Pancreas (tissue), 10 donors: ENCODE results near the gene CEMIP. TPM values are rescaled to one million over a fixed set of nuclear protein-coding genes. Genes with fewer than 3 reads are reported as not detected.
"Not testable (repeated sequence)": the region's sequence is repeated elsewhere in the genome, so short reads cannot be mapped to it uniquely, and the experiment has no call there.

Source experiments
- ATAC-seq, 4 donors: fragments of 200-7000 bp; cut with Tn5 transposase; one replicate each; pipeline versions ENCODE4 v1.8.0 to v1.9.1; 2020; ENCODE audit warnings: mild to moderate bottlenecking in 4 of 4, moderate library complexity in 4 of 4
- DNase-seq, 6 donors: peaks; one replicate each; pipeline ENCODE4 v3.0.0-alpha.2; 2020
- FAIRE-seq: peaks from 2 replicates; lab custom pipeline; 2012; peaks lifted over from hg19 to GRCh38; lab: Jason Lieb, UNC
- H3K27ac ChIP-seq, 4 donors: fragments of 200-600 bp; sonication (generic); 1 replicate in 3 of 4; 2 replicates in 1 of 4; pipeline versions ENCODE4 v1.5.0 to v1.8.0; 2020
- H3K27me3 ChIP-seq, 4 donors: fragments of 200-600 bp; one replicate each; pipeline ENCODE4 v1.8.0; 2021
- H3K36me3 ChIP-seq, 3 donors: fragments of 200-600 bp; sonication (generic) in 1 of 3; one replicate each; pipeline versions ENCODE4 v1.5.0 to v1.8.0; 2020 to 2021
- H3K4me1 ChIP-seq, 3 donors: fragments of 200-600 bp; one replicate each; pipeline ENCODE4 v1.8.0; 2021
- H3K4me3 ChIP-seq, 4 donors: fragments of 200-600 bp; sonication (generic) in 2 of 4; one replicate each; pipeline versions ENCODE4 v1.5.0 to v1.8.0; 2020 to 2021
- H3K9me3 ChIP-seq, 4 donors: fragments of 200-600 bp; one replicate each; pipeline ENCODE4 v1.8.0; 2021
- WGBS, 2 donors: extraction: QIAGEN DNeasy Blood & Tissue Kit; methylation state at CpG; one replicate each; pipeline ENCODE4 v1.1.7; 2013; 5-methylcytosine and 5-hydroxymethylcytosine counted together
- intact Hi-C, 3 donors: fragments of 100-400 bp; cut with DNase I; formaldehyde crosslinking; loops; one replicate each; pipeline versions ENCODE4 v1.11.1 to v1.14.2; 2022
- polyA plus RNA-seq, 2 donors: library from polyadenylated mRNA; stranded (reverse); fragments of 200-250 nt; gene quantifications; one replicate each; pipeline ENCODE4 v1.2.3, GENCODE V29; 2013
- total RNA-seq, 6 donors: library from RNA; stranded (reverse); fragmentation: NEBNext Ultra II Directional in 4 of 6; extraction: Animal tissue kit (Norgen Biotek cat#: 25700) in 4 of 6; gene quantifications; one replicate each; pipeline versions ENCODE4 v1.2.1 to v1.2.4, GENCODE V29; 2021 to 2023
- TF ChIP-seq, protein P1 (sequence below), 4 donors: fragments of 200-600 bp; sonication (generic) in 3 of 4; IDR thresholded peaks; one replicate each; pipeline versions ENCODE4 v1.5.0 to v1.8.0; 2021; ENCODE audit warnings: antibody characterized with exemption in 4 of 4
- donor health status: healthy with polysubstance abuse.
- donor health status: DM: no; HTN: no; CAD: no; lungs with moderate emphysema.
- donor health status: DM: no; HTN: no; CAD: no.
- donor health status: control.
- donor health status: control.
- donor health status: Bipolar disorder and iron deficiency.
- donor health status: DM: yes; HTN: yes; CAD: no.
- donor health status: DM: no; HTN: no; CAD: no.
- donor health status: DM: no; HTN: no; CAD: no.
- donor health status: DM: yes; HTN: yes; CAD: no.

The CEMIP gene
- total and polyA plus RNA-seq, 8 donors: 0.07 to 0.41 (median 0.12) TPM; not detected in 1

DNA sequence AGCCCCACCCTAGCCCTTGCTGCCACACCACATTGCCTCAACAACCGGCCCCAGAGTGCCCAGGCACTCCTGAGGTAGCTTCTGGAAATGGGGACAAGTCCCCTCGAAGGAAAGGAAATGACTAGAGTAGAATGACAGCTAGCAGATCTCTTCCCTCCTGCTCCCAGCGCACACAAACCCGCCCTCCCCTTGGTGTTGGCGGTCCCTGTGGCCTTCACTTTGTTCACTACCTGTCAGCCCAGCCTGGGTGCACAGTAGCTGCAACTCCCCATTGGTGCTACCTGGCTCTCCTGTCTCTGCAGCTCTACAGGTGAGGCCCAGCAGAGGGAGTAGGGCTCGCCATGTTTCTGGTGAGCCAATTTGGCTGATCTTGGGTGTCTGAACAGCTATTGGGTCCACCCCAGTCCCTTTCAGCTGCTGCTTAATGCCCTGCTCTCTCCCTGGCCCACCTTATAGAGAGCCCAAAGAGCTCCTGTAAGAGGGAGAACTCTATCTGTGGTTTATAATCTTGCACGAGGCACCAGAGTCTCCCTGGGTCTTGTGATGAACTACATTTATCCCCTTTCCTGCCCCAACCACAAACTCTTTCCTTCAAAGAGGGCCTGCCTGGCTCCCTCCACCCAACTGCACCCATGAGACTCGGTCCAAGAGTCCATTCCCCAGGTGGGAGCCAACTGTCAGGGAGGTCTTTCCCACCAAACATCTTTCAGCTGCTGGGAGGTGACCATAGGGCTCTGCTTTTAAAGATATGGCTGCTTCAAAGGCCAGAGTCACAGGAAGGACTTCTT is 171.3 kb downstream of the CEMIP start:
- DNase-seq (peak in 1 of 6 donors; percentile 22), FAIRE-seq (no peak), ATAC-seq (no peak)
- Histone ChIP-seq H3K27me3 (no peaks in the 10 kb centered on the region), H3K27ac (no peak overlapping the region), H3K9me3 (no peaks in the 10 kb centered on the region), H3K4me3 (no peak overlapping the region), H3K4me1 (no peaks in the 10 kb centered on the region), H3K36me3 (peaks cover 0 to 42% (median 3%) of the 10 kb centered on the region in 3 donors)
- intact Hi-C loops: no loop called here
- 92 to 93% methylated on average over 8 of the region's 8 CpGs for WGBS, 2 donors
- TF ChIP-seq, protein P1, sequence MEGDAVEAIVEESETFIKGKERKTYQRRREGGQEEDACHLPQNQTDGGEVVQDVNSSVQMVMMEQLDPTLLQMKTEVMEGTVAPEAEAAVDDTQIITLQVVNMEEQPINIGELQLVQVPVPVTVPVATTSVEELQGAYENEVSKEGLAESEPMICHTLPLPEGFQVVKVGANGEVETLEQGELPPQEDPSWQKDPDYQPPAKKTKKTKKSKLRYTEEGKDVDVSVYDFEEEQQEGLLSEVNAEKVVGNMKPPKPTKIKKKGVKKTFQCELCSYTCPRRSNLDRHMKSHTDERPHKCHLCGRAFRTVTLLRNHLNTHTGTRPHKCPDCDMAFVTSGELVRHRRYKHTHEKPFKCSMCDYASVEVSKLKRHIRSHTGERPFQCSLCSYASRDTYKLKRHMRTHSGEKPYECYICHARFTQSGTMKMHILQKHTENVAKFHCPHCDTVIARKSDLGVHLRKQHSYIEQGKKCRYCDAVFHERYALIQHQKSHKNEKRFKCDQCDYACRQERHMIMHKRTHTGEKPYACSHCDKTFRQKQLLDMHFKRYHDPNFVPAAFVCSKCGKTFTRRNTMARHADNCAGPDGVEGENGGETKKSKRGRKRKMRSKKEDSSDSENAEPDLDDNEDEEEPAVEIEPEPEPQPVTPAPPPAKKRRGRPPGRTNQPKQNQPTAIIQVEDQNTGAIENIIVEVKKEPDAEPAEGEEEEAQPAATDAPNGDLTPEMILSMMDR (IDR thresholded peaks at IDR 0.05): no peak

DNA sequence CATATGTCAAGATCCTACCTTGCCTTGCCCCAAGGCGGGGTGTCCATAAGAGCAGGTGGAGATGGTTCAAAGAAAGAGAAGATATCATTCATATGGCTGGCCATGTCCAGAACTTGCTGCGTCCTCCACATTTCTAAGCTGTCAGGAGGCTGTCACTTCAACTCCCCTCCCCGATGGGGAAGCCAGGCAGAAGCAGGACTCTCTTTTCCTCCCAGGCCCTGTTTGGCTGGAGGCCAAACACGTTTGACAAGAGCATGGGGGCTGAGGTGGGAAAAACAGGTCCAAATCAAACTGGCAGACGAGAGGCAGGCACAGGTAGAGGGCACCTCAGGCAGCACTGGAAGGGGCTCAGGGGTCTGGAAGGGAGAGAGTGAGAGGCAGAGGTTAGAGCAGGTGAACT is 172.8 kb downstream of the CEMIP start:
- Histone ChIP-seq H3K9me3 (no peaks in the 10 kb centered on the region), H3K36me3 (peaks cover 0 to 42% (median 3%) of the 10 kb centered on the region in 3 donors), H3K27ac (no peak overlapping the region), H3K4me3 (no peak overlapping the region), H3K4me1 (no peaks in the 10 kb centered on the region), H3K27me3 (no peaks in the 10 kb centered on the region)
- no peak for ATAC-seq
- 68 to 72% methylated on average over 5 of the region's 5 CpGs for WGBS, 2 donors
- intact Hi-C loops: no loop called here
- no peak for FAIRE-seq
- TF ChIP-seq, protein P1 (IDR thresholded peaks at IDR 0.05): no peak
- DNase-seq: no peak

DNA sequence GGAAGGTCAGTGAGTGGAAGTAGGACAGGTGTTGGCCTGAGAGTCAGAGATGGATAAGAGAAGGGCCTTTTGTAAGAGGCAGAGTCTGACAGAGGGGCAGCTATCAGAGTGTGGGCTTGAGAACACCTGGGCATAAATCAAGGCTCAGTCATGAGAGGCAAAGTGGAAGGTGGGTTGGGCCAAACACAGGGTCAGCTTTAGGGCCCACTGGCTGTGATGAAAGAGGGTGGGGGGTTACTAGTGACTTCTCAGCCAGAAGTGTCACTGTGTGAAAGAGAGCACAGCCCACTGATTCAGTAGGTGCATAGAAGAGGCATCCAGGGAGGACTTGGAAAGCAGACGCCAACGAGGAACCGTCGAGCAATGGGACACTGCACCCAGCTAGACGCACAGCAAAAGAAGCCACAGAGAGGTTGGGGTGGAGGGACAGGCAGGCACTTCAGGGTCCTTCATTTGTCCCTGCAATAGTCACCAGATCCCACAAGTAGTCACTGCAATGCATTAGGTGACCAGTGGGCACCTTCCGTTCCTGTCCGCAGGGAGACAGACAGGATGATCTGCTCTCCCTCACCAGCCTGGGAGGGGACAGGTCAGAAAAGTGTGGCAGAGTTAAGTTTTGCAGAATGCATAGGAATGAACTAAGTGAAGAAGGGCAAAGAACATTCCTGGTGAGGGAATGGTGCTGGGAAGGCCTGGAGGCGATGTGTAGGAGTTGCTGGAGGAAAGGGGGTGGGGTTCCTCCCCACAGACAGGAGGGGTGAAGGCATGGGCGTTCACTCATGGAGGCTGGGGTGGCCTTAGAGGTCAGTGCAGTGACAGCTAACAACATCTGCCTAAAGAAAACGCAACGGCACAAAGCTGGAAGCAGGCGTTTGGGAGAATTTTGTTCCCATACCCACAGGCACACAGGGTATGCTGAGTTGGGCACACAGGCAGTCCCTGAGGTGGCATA is 174.1 kb downstream of the CEMIP start:
- intact Hi-C loops: no loop called here
- Histone ChIP-seq H3K27me3 (no peaks in the 10 kb centered on the region), H3K27ac (no peak overlapping the region), H3K4me3 (no peak overlapping the region), H3K36me3 (peaks cover 0 to 36% (median 3%) of the 10 kb centered on the region in 3 donors), H3K9me3 (no peaks in the 10 kb centered on the region), H3K4me1 (no peaks in the 10 kb centered on the region)
- TF ChIP-seq, protein P1 (IDR thresholded peaks at IDR 0.05): no peak
- DNase-seq (no peak), FAIRE-seq (no peak), ATAC-seq (no peak)
- WGBS, 2 donors: 93 to 96% methylated on average over 12 of the region's 12 CpGs

DNA sequence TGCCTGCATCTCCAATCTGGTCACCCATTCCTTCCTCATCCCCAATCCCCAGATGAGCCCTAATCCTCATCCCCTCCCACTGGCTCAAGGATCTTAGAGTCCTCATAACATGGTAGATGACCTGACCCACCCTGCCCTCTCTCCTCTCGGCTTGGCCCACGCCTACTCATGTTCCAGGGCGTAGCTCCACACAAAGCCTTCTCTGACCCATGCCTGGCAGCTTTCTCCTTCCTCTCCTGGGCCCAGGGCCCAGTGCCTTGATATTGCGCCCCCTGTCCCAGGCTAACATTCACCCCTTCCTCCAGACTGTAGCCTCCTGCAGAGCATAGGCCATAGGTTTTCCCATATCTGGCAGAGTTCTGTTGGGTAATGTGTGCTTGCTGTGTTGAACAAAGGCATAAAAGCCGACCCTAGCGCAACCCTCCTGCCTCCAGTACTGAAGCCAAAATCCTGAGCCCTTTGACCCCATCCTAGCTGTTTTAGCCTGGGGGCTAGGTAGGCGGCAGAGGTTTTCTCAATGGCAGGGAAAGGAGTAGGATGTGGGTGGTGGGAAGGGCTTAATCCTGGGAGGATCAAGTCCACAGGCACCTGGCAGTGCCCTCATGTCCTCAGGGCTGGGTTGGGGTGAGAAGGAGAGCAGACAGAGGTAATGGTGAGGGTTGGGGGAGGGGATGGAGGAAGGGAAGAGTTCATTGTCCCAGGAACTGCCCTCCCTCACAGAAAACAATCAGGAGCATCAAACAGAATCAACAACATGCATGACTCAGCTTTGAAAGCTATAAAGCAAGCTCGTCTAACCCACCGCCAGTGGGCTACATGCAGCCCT is 175.0 kb downstream of the CEMIP start:
- Histone ChIP-seq H3K4me1 (no peaks in the 10 kb centered on the region), H3K36me3 (peaks cover 0 to 27% (median 0%) of the 10 kb centered on the region in 3 donors), H3K4me3 (no peak overlapping the region), H3K9me3 (no peaks in the 10 kb centered on the region), H3K27ac (no peak overlapping the region), H3K27me3 (no peaks in the 10 kb centered on the region)
- TF ChIP-seq, protein P1 (IDR thresholded peaks at IDR 0.05): no peak
- ATAC-seq: no peak
- DNase-seq: no peak
- FAIRE-seq: no peak
- intact Hi-C loops: no loop called here
- WGBS, 2 donors: 96% methylated on average over 9 of the region's 9 CpGs

DNA sequence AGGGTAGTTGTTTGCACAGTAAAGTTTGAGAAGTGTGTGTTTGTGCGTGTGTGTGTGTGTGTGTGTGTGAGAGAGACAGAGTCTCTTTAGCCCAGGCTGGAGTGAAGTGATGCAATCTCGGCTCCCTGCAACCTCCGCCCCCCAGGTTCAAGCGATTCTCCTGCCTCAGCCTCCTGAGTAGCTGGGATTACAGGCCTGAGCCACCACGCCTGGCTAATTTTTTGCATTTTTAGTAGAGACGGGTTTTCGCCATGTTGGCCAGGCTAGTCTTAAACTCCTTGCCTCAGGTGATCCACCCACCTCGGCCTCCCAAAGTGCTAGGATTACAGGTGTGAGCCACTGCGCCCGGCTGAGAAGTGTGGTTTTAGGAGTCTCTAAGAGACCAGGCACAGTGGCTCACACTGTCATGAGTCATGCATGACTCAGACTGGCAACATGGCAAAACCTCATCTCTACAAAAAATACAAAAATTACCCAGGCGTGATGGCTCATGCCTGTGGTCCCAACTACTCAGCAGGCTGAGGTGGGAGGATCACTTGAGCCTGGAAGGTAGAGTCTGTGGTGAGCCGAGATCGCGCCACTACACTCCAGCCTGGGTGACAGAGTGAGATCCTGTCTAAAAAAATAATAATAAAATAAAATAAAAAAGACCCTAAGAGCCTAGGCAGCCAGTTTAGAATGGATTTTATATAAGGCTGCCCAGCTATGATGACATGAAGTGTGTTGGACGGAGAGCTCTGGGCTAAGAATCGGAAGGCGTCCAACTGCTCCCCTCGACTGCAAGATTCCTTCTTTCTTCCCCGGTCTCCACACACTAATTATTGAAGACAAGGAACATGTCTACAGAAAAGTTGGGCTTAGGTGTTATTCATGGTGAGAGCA is 176.6 kb downstream of the CEMIP start:
- H3K27me3 ChIP-seq, H3K27ac ChIP-seq, intact Hi-C loops, FAIRE-seq, H3K4me3 ChIP-seq, H3K9me3 ChIP-seq, DNase-seq, H3K4me1 ChIP-seq: not testable (repeated sequence)
- WGBS, 2 donors: 95% methylated on average over 19 of the region's 19 CpGs
- H3K36me3 ChIP-seq: peaks cover 0 to 12% (median 0%) of the 10 kb centered on the region in 3 donors
- peak in 2 of 4 donors; percentile 42 to 52 for ATAC-seq
